Measurements from ENCODE around the gene PTPRM.

DNA sequence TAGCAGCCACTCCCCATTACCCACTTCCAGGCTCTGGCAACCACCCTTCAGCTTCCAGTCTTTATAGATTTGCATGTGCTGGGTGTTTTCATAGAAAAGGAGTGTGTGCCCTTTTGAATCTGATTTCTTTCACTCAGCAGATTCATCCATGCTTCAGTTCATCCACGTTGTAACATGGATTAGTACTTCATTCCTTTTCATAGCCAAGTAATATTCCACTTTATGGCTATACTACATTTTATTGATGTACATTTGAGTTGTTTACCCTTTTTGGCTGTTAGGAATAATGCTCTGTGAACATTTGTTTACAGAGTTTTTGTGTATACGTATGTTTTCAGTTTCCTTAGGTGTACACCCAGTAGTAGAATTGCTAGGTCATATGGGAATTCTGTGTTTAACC is 836.6 kb downstream of the PTPRM start:
- TF ChIP-seq CTCF (IDR thresholded peaks at IDR 0.05; ENCODE audit: low read length) (no peak), EZH2phosphoT487 (IDR thresholded peaks at IDR 0.05; ENCODE audit: low read length) (no peak)
